Right forelimb (tissue), 1 donor: ENCODE results near the gene SPAG5.
"Not testable (repeated sequence)": the region's sequence is repeated elsewhere in the genome, so short reads cannot be mapped to it uniquely, and the experiment has no call there.

Experiments used
- DNase-seq: peaks from one replicate; pipeline ENCODE4 v3.0.0-alpha.2; 2018

Gene SPAG5

DNA sequence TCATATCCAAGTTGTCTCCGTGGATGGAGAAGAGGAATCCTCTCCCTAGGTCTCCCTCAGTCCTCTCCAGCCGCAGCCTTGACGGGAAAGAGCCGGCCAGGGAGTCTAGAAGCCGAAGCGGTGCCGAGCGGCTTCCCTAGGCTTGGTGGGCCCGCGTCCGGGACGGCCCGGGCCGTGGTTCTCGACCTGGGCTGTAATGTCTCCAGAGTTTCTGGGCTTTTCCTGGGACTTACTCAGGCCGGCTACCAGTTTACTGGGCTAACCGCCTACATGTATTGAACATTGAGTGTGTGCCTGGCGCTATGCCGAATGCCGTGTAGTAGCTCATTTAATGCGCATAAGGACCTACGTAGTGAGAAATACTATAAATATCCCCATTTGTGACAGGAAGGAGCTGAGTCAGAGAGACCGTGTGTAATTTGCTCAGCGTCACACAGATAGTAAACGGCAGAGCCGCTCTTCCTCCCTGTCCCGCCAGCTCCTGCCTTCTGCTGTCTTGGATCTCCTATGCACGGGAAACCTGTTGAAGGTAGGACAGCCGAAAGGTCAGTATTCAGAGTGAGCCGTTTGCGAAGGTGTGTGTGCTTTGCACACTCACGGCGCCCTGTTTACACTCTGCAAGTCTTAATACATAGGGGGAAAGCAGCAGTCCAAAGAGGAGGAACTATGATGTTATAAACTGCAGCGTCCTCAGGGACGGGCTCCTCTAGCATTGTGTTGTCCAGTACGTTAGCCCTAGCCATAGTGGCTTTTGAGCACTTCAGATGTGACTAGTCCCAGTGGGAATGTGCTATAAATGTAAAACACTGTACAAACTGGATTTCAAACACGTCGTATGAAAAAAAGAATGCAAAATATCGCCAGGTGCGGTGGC lies 723 bp upstream of the SPAG5 start:
- no peak for DNase-seq

DNA sequence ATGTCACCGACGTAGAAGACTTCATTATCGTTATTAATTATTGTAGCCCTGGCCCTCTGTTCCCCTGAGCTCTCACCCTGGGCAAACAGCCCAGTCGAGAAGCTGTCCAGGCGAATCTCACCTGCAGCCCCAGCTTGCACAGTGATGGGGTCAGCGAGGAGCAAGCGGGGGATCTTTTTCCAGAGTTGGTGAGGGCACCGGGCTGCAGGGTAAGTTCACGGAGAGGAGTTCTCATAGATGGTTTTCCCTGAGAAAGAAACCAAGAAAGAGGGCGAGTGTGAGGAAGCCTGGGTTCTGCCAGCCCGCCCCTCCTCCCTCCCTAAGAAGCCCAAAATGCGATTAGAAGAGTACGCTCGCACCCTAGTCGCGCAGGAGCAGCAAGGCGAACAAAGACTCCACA lies 436 bp downstream of the SPAG5 start:
- DNase-seq: no peak

DNA sequence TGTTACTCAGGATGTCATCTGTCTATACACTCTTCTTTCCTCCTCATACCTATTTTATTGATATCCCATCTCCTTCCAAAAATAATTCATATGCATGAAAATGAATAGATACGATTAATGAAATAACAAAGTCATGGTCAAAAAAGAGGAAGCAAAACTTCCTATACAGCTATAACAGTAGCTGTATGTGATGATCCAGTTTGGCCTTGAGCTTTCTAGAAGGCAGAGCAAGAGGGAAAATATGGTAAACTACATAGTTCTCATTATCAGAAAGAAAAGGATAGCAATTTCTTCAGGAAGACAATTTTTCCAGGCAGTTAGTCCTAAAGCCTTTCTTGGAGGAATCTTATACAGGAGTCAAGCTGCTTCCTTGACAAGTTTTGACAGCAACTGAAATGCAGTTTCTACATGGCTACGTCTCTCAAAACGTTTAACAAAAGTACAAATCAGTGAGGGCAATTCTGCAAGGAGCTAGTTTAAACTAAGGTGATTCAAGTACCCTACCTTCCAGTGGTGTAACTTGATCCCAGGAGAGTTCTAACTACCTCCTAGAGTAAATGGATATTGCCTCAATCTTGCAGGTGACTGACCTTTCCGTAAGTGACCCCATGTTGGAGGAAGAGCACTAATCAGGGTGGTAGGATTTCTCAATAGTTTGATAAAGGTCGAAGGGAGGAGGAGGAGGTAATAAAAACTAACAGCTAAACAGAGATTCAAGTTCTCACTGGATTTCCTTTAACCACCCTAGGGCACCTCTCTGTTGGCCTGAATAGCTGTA lies 1.0 kb downstream of the SPAG5 start:
- DNase-seq: no peak

DNA sequence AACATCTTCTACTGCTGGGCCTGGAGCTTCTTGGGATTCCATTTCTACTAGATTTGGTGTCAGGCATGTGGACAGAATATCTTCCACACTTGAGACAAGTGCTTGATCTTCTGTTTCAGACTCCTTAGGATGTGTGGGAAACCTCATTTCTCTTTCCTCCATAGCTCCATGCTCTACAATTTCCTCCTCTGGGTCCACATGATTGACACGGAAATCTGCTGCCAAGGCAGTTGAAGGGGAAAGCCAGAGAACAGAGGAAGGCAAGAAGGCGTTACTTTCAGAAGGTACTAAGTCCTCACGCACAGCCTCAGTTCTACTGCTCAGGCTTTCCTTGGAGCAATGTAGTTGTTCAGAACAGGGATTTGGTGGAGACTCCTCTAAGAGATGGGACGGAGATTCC lies 6.6 kb downstream of the SPAG5 start:
- no peak for DNase-seq

DNA sequence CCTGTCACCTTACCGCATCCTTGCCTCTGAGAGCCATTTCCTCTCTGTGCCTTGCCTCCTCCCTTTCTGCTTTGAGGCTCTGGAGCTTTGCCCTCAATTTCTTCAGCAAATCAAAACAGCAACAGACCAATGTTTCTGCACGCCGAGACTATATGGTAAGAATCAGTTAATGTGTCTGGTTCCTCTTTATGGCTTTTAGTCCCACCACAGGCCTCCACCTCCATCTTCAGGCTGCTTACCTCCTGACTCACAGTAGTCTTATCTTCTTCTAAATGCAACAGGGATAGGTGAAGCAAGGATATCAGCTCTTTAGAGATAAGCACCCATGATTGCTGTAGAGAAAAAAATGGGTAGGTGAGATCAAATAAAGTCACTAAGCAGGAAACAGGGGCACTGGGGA lies 13.0 kb downstream of the SPAG5 start:
- DNase-seq: no peak

DNA sequence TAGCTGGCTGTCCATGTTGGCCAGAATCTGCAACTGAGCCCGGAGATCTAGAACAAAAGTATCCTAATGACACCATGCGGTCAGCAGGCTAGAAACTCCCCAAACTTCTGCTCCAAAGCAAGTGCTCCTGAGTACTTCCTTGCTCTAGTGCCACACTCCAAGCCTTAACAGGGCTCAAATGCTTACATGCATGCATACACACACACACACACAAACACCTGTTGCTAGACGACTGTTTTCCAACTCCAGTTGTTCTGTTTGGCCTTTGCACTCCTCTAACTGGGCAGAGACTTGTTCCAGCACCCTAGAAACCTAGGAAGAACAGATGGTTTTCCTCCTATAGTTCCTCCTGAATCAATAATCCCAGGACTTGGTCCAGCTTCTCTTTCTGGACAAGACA lies 14.4 kb downstream of the SPAG5 start:
- DNase-seq: no peak

DNA sequence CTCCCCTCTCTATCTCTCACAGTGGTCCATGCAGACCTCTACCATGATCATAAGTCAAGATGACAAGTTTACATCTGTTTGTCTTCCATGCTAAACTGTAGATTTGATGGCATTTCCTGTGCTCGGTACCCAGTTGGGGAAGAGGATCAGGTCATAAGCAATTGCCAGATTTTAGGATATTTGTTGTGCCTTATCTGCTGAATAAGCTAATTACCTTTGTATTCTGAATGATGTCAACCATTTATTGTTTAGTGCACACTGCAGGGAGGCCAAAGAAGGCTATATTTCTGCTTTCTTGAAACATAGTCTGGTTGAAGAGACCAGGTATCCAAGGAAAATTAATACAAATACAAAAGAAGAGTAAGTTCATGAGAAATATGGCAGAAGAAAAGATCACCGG lies 16.3 kb downstream of the SPAG5 start:
- DNase-seq: no peak

DNA sequence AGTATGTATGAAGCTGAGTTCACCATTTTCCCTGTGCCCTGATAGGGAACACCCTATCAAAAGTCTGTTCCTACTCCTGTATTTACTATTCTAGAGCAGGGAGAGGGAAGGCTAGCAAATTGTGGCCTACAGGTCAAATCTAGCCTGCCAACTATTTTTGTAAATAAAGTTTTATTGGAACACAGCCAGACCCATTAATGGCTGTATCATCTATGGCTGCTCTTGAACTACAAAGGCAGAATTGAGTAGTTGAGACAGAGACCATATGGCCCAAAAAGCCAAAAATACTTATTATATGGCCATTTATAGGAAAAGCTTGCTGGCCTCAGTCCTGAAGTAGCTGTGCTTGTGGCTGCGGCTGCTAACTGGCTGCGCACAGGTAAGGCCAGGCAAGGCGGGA lies 17.9 kb downstream of the SPAG5 start:
- DNase-seq: no peak

DNA sequence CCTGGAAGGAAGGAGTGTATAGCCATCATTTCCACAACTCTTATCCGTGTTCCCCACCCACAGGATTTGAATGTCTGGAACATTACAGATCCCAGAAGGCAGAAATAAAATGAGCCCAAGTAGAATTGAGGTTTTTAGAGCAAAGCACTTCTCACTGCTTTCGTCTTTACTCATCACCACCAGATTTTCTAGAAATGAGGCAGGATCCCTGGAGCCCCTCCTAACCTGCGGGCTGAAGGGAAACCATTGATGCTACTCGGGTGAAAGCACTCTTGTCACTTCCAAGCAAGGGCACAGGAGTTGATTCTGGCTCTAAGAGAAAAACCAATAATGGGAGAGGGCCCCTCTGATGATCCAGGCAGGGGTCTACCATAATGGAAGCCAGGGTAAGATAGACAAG lies 19.3 kb downstream of the SPAG5 start:
- no peak for DNase-seq

DNA sequence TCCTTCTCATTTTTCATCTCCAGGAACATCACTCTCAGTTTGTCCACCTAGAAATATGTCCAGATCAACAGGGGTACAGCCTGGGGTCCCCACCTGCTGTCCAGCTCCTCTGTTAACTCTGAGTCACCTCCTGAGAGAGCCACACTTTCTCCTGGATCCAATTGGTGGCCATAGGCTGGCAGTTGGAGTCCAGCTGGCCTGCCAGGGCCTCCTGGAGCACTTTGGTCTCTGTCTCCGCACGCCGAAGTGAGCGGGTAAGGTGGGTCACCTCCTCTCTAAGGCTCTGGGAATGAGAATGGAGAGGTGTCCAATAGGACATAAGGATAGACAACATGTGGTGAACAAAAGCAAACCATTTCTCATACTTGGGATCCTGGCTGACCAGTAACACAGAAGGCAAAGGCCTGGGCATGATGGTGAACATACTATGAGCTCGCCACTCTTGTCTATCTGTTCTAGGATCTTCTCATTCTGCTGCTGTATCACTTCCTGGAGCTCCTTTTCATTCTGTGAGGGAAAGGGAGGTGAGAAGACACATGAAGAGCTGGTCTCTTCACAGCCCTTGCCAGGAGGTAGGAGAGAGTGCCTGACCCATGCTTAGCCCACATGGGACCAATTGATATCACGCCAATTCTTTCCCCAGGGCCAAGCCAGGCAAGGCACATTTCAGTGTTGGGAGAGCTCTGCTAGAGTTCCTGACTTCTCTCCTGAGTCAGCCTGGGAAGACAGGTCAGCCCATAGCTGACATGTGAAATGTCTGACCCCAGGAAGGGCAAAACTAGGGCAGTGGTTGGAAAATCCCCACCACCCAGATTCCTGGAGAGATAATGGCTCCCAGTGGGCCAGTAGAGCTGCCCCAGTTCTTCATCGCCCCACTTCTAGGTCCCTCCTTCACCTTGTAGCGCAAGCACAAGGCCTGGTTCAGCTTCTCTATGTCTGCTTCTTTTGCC lies 20.3 kb downstream of the SPAG5 start:
- no peak for DNase-seq

DNA sequence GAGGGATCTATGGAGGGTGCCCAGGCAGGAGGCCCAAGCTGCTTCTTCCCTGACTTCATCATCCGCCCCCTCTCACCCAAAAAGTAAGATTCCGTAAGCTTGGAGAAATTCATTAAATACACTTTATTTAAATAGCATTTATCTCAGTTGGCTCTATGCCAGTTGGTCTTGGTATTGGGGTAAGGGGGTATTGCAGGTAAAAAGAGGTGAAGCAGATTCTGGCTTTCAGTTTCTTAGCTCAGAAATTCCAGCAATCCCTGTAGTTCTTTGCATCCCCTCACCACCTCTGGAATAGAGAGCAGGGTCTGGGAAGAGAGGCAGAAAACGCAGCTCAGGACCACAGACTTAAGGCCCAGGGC lies 21.4 kb downstream of the SPAG5 start:
- no peak for DNase-seq

DNA sequence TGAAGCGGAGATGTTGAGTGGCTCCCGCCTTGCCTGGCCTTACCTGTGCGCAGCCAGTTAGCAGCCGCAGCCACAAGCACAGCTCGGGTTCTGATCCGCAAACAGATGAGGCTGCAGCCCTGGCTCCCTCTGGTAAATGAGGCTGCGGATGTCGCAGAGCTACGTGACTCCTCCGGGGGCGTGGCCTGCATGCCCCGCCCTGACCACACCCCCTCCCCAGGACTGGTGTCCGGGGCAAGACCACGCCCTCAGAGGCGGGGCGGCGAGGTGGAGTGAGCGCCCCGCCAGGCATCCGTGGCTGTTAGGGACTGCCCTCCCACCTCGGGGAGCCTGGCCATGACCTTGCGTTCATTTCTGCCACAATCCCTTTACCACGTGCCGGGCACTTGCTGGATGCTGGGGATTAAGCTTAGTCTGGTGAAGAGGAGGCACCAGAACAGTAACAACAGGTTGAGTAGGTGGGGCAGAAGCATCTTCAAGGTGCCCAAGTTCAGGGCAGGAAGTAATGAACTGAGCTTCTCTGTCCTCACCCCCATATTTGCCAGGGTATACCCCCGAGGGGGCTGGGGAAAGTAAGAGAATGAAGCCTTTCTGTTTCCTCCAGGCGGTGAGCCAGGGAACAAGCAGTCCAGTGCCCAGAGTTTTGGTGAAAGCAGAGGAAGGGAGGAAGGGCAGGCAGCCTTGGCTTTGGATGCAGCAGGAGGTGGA lies 21.9 kb downstream of the SPAG5 start, which contains the start of gene ALDOC:
ALDOC (minus strand) TSS at position 138 of the 708 bp plus-strand sequence. CDS start 1,363 bp downstream, outside the sequence.
- peak; percentile 88 for DNase-seq

DNA sequence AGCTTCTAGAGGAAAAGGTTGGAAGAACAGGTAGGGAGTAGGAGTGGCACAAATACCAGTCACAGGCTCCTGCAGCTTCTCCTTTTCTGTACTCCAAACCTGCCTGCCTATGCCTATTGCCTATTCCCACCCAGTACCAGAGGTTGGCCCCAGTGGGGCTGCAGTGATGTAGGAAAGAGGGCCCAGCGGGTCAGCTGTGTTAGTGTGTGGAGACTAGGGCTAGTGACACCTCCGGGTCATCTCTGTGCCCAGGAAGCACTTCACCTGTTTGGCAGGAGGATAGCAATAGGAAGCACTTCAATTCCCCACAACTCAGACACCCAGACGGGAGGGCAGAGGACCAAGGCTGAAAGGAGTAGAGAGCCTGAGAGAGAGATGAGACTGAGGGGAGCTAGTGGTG lies 22.8 kb downstream of the SPAG5 start:
- not testable (repeated sequence) for DNase-seq

DNA sequence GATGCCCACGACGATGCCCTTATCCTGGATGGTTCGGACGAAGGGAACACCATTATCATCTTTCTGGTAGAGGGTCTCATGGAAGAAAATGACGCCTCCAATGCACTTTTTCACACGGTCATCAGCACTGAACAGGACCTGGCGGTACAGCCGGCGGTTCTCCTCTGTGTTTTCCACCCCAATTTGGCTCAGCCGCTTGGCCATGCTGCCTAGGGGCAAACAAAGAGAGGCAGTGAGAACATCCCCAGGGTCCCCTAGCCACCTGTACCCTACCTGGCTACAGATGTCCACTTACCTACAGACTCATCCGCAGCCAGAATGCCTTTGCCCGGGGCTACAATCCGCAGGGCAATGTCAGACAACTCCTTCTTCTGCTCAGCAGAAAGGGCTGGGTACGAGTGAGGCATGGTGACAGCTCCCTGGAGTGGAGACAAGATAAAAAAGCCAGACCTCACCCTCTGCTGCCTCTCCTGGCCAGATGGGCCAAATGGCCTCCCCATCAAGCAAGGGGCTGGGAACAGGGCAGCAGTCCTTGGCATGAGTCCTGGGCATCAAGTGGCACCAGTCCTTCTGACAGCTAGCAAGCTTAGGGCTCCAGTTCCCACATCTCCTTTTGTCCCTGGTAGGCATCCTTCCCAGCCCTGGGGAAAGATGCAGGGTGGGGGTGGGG lies 23.6 kb downstream of the SPAG5 start:
- DNase-seq: no peak

DNA sequence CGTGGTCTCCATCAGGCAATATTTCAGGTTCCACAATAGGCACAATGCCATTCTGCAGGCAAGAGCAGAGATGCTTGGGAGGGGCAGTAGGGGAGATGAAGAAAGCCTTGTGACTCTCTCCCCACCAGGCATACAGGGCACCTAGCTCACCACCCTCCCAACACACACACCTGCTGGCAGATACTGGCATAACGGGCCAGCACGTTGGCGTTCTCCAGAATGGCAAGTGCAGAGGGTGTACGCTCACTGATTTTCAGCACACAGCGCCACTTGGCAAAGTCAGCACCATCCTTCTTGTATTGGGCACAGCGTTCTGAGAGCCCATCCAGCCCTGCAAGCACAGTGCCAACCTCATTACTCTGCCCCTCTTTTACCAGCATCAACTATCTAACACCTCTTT lies 24.3 kb downstream of the SPAG5 start:
- DNase-seq: no peak

DNA sequence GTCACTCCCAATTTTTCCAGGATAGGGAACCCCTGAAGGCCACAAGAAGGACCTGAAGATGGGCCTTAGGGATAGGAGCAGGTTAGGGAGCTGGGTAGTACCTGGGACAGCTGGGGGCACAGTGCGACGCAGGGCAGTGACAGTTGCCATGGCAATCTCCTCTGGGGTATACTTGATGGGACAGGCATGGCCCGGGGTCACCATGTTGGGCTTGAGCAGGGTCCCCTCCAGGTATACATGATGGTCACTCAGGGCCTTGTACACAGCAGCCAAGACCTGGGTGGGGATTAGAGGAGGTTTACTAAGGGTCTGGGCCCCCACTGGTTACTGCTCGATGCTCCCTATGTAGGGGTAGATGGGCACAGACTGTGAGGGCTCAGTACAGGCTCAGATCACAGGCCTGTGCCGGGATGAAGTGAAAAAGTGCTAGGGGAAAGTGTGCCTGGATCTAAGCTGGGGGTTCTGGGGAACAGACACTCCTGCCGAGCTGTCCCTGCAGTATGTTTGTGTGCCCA lies 24.8 kb downstream of the SPAG5 start:
- DNase-seq: no peak

DNA sequence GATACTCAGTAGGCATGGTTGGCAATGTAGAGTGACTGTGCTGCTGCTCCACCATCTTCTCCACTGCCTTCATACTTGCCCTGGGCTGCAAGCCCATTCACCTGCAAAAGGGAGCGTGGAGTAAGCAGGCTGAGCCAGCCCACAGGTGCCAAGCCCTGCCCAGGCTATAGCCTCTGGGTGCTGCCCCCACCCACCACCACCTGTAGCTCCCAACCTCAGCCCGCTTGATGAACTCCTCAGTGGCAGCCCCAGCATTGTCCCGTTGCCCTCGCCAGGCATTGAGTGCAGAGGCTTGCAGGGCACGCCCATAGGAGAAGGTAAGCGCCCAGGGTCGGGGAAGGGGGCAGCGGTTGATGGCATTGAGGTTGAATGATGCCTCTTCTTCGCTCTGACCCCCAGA lies 25.3 kb downstream of the SPAG5 start:
- DNase-seq: no peak

DNA sequence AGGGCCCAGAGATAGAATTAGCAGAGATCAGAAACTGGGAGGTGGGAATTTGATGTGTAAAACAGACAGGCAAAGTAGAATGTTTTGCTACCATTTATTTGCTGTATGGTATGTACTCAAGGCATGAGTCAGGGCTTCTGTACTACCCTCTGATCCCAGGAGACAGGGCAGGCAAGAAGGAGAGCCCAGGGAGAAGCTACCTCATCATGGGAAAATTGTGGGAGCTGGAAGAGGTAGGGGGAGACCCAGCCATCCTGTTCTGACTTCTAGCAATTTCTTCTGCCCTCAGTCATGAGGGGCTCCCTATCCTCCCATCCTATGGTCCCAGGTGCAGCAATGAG lies 25.8 kb downstream of the SPAG5 start:
- DNase-seq: no peak

DNA sequence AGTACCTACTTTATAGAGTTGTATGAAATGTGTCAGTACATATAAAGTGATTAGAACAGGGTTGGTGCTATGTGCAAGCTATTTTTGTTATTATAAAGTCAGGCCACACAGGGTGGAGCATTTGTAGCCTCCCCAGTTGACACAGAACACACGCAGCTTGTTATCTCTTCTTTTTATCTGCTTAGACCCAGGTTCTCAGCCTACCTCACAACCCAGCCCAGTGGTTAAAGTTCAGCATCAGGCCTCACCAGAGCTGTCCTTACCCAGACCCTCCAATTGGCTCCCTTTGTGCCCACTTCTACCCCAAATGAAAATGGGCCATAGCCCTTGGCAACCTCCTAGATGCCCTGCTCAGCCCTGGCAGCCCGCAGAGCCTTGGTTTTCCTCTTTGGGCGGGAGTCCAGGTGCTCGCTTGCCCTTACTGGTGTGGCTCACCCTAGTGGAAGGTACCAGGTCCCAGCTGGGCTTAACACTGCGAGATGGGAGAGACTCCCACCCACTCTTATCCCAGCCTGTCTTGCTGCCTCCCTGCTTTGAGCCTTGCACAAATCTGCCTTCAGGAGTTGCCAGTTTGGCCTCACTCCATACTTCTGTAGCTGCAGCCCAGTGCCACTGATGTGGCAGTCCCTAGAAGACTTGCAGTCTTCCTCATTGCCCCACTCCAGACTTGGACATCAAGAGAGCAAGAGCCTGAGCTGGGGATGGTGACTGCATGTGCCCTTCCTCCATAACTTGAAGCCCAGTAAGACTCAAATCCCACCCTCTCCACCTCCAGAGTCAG lies 26.4 kb downstream of the SPAG5 start:
- no peak for DNase-seq

DNA sequence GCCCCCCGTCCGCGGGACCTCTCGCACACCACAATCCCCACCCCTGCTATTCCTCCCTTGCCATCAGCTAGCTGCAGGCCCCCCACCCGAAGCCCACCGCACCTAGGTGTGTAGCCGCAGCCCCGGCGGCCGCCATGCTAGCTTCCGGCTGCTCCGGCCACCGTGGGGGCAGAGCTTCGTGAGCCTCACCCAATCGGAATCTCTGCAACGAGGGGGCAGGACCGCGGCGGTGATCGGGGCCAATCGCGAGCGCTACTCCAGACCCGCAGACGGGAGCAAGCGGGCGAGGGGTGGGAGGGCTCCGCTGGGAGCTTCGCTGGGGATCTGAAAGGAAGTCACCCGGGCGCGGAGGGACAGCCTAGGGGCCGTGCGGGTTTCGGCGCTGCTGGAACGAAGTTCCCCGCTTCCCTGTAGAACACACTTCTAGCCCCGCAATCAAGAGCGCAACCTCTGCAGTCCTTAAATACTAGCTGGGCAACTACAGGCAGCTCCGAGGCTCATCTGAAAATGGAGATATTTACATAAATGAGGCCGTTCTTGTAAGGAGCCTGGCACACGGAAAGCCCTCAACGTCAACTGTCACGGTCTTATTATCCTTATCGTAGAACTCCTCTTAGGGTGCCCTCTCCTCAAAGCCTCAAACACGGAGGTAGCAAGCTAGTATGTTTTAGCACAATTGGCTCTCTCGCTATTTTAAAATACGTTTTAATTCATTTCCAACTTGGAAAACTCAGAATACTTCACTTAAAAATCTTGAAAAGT lies 27.3 kb downstream of the SPAG5 start, which contains the start of gene PIGS:
PIGS (minus strand) TSS at position 164 of the 762 bp plus-strand sequence; CDS start at position 136, 28 bp downstream.
- peak; percentile 93 for DNase-seq
